OCI-LY7 (cell line): ENCODE data around the gene RPL31.

ENCODE experiments used
- EZH2phosphoT487 ChIP-seq: fragments of 200-600 bp; sonication (generic); IDR thresholded peaks from 2 replicates; pipeline ENCODE4 v1.6.1; 2018; ENCODE audit warnings: low read depth, borderline replicate concordance, mild to moderate bottlenecking, mixed run types, antibody characterized with exemption, low read length, moderate library complexity, mixed read lengths
- TF ChIP-seq, protein P1 (sequence below): fragments of 200-600 bp; sonication (generic); conservative IDR thresholded peaks from 2 replicates; pipeline ENCODE4 v1.5.1; 2014; ENCODE audit warnings: mild to moderate bottlenecking, antibody characterized with exemption, low read length, moderate library complexity, mixed read lengths

DNA sequence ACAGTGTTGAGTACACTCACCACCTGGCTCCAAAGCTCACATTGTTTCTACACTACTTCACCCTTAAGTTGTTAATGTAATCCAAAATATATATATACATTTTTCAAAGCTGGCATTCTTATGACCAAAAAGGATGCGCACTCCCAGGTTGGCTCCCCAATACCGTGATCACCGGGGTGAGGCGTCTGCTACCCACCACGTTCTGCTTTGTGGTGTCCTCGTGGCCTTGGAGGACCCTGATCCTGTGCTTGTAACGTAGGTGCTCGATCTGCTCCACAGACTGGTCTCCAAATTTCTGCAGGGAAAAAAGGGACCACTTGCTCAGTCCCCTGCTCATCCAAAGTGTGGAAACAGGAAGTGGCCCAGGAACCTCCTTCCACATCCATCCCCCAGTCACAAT lies 25.8 kb downstream of the RPL31 start:
- TF ChIP-seq, protein P1, sequence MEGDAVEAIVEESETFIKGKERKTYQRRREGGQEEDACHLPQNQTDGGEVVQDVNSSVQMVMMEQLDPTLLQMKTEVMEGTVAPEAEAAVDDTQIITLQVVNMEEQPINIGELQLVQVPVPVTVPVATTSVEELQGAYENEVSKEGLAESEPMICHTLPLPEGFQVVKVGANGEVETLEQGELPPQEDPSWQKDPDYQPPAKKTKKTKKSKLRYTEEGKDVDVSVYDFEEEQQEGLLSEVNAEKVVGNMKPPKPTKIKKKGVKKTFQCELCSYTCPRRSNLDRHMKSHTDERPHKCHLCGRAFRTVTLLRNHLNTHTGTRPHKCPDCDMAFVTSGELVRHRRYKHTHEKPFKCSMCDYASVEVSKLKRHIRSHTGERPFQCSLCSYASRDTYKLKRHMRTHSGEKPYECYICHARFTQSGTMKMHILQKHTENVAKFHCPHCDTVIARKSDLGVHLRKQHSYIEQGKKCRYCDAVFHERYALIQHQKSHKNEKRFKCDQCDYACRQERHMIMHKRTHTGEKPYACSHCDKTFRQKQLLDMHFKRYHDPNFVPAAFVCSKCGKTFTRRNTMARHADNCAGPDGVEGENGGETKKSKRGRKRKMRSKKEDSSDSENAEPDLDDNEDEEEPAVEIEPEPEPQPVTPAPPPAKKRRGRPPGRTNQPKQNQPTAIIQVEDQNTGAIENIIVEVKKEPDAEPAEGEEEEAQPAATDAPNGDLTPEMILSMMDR: no peak
- TF ChIP-seq EZH2phosphoT487: no peak
